GM19238 (cell line): ENCODE data around the gene CAPN12.

Source experiments
- DNase-seq: peaks from one replicate; pipeline ENCODE4 v3.0.0; 2011; ENCODE audit warnings: low spot score; ENCODE audit not compliant: insufficient read length

Gene CAPN12

GRCh38 chr19:38682195-38682867, 61.9 kb downstream of the CAPN12 start:
- no peak for DNase-seq
